Measurements from ENCODE around the gene PAX5.
A peak's percentile ranks its signal among the peaks of the same experiment; 100 is the strongest.
"Not testable (repeated sequence)": the region's sequence is repeated elsewhere in the genome, so short reads cannot be mapped to it uniquely, and the experiment has no call there.

PAX5 gene

DNA sequence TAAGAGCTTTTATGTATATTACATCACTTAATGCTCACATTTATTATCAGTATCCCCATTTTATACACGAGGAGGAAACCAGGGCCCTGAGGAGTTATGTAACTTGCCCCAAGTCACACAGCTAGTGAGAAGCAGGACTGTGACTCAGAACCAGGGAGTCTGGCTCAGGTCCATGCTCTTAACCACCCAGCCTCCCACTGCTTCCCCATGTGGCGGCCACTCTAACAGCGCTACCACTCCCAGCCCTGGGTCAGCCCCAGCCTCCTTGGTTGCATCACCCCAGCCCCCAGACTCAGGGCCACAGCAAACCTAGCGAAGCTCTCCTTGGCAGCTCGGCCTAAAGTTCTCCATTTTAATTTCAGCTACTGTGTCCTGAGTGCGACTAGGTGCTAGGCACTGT lies 159.1 kb downstream of the PAX5 start:
- no peak for DNase-seq

DNA sequence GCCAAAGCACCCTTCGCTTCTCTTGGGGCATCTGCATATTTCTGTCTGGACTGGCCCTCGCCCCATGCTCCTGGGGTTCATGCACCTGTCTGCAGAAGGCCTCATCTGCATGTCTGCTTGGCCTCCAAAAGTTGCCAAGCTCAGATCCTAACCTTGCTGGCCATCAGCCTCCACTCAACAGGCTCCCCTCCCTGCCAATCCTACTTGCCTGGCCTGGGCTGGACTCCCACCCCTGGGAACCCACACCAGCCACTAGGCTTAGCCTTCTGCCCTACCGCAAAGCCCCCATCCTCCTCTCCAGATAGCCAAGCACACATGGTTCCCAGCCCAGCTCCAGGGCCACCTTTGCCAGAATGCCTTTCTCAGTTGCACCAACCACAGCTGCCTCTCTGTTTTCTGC lies 159.8 kb downstream of the PAX5 start:
- DNase-seq: no peak

DNA sequence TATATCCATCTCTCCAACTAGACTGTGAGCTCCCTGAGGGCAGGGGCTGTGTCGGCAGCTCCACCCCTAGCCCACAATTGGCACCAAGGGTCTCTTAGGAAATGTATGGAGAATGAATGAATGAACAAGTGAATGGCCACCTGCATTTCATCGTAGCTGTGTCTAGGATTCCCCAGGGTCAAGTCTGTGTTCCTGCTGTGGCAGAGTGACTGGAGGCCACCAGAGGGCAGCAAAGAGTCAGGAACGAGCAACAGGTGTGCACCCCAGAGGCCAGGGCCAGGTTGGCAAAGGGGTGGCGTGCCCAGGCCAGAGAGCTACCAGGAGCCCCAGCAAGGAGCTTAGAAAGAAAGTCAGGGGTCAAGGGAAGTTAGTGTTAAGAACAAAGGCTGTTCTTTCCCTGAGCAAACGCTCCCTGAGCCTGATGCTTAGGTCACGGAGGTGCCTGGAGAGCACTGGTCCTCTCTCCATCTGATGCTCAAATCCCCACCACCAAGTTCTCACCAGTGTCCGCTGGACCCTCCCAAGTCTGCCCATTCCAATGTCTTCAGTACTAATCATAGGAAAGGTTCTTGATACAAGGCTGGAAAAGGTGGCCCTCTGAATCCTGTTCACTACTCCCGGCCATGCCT lies 160.7 kb downstream of the PAX5 start:
- DNase-seq: peak; percentile 63

DNA sequence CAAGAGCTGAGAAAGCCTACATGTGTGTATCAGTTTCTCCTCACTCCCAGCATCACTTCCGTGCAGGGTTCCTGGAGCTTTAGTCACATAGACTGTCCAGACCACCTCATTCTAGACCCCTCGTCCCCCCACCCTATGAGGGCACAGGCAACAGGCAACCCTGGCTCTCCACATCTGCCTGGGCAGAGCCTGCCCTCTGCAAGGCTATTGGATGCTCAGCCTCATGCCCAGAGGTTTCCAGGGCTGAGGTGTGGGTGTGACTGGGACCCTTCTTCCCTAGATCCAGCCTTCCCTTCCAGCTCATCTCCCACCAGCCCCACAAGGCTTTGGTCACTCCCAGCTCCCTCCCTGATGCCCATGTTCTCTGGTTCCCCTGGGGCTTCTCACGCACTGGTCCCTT lies 161.4 kb downstream of the PAX5 start:
- DNase-seq: no peak

DNA sequence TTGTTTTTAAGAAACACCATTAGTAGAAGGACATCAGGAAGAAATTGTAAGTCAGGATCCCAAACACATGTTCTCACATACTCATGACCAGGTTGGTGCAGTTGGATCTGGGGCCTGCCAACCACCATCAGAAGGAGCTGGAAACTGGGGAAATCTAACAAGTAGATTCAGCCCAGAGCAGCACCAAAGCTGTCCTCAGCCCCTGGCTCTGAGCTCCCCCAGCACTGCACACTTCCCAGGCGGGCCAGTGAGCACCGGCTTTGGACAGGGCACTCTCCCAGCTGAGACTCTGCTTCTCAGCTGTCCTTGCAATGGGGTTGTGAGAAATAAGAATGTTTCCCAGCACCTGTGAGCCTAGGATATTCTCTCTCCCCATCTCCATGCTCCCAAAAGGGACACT lies 162.5 kb downstream of the PAX5 start:
- no peak for DNase-seq

DNA sequence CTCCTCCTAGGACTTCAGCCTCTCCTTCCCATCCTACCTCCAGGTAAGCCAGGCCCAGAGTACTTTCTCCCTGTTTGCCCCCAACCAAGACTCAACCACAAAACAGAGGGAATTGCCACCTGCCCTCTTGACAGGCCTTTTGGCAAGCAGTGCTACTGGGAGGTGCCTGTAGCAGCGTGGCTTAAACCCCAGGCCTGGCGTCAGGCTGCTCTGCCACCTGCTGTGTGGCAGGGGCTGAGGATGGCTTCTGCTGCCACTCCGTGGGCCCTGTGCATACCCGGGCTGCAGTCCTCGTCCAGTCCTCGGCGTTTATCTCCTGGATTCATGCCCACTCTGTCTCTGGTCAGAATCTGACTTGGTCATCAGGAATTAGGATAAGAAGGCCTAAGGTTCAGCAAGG lies 163.1 kb downstream of the PAX5 start:
- DNase-seq: no peak

DNA sequence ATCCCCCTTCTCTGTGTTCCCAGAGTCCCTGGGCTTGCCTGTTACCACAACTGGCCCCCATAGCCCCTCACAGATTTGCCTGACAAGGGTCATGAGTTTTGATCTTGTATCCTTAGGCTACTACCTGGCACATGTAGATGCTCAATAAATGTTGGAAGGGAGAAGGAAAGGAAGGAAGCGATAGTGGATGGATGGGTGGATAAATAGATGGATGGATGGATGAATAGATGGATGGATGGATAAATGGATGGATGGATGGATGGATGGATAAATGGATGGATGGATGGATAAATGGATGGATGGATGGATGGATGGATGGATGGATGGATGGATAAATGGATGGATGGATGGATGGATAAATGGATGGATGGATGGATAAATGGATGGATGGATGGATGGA lies 164.5 kb downstream of the PAX5 start:
- not testable (repeated sequence) for DNase-seq

DNA sequence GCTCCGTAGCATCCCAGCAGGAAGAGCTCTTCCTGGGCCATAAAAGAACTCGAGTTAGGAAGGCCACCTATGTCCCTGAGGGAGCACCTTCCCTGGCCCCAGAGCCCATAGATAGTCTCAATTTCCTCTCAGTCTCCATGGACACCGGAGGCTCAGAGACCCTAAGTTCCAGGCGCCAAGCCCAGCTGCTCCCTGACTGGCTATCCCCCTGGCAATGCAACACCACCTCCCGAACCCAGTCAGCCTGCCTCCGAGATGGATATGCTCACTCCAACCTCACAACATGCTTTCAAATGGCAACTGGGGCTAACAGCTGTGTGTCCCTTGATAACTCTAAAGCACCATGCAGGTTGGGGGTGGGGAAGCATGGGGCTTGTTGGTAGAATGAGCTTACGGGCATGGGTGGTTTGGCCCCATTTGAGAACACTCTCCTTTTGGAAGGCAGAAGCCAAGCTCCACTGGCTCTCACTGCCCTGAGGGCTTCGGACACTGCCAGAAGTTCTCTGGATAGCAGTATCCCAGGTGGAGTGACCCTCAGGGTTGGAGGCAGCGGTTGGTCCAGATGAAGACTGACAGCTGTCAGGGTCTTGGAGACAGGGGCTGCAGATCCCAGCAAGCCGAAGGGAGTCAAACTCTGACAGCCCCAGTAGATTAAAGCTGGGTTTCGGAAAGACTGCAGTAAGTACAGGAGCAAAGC lies 165.3 kb downstream of the PAX5 start:
- DNase-seq: no peak

DNA sequence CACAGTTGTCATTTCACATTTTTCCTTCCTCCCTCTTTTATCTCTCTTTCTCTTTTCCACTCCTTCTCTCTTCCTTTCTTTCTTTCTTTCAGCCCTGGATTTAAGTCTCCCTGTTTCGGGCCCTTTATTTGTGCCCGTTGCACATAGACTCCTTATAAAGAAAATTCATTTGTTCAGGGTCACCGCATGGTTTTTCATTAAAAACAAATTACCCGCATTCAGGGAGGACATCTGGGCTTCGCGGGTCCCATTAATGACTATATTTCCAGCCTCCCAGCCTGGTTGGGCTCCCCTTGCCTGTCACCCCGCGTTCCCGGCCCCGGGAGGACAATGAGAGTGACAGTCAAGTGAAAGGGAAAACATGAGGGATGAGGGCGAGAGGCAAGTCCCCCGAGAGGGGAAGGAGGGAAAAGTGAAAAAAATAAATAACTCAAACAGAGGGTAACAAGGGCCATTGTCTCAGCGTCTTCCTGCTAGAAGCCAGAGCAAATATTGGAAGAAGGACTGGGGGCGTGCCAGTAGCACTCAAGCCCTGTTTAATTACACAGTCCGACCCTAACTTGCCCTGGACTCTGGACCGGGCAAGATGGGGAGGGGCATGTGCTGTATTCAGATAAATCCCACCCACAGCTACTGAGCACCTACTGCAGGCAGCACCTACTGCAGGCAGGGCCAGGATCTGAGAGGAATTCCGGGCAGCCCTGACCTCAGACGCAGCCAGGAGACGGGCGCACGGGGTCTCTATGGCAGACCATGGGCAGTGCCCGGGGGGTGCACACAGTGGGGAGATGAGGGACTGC lies 166.2 kb downstream of the PAX5 start:
- DNase-seq: no peak

DNA sequence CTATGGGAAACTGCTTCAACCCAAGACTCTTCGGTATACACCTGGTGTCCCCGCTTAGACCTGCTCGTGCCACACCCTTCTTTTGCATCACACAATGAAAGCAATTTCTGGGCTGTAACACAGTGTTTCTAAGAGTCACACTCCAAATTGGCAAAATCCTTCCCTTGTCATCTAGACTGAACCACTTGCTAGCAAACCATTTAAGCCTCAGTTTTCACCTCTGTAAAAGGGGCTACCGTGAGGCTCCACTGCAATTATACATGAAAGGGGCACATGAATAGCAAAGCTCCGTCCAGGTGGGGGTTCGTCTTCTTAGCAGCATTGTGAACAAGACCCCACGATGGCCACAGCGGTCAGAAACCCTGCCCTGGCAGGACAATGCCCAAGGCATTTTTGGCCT lies 166.8 kb downstream of the PAX5 start:
- DNase-seq: no peak

DNA sequence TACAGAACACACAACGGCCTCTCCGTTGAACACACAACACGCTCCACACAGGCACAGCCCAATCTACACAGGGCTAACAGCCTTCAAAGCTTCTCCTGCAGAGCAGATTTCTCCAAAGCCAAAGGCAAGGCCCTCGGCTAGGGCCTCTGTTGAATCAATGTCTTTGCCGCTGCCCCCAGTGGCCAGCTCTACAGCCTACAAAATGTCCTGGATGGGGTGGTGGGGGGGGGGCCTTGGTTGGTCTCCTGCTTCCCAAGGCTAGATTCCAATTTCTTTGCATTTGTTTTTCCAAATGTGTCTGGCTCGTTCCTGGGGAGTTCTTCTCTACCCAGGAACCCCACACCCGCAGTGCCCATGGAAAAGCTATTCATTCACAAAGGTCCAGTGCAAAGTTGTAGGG lies 167.2 kb downstream of the PAX5 start:
- no peak for DNase-seq

DNA sequence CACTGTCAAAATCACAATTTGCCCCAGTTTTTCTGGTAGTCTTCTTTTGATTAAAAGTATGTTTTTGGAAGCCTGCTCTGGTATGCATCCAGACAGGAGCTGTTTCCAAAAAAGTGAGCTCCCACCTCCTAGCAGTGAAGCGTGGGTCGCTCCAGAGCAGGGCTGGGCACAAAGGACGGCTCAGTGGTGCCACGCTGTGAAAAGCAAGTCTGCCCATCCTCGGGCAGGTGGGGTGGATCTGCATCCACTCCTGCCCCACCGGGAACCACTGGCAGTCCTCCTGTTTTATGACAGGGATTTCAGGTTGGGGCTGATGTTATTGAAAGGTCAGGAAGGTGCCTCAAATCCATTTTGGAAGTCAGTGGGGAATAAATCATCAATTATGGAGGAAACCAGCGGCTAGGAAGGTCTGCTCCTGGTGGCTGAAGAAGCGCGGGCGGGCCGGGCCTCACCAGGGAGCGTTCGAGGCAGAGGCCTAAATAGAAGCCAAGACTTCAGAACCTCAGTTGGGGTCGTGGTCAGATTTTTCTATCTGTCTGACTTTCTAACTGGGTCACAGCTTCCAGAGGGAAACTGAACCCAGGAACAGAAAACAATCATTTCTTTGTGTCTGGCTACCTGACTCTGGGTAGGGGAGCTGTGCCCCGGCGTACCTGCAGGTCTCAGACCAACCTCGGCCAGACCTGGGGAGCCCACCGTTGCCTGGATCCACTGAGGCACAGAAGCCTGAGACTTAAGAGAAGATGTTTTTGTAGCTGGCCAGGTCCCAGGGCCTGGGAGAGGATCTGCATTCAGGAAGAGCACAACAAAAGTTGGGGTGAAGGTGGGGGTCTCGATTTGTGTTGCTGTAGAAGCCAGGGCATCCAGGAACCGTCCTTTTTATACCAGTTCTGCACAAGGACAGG lies 168.1 kb downstream of the PAX5 start:
- DNase-seq: no peak

DNA sequence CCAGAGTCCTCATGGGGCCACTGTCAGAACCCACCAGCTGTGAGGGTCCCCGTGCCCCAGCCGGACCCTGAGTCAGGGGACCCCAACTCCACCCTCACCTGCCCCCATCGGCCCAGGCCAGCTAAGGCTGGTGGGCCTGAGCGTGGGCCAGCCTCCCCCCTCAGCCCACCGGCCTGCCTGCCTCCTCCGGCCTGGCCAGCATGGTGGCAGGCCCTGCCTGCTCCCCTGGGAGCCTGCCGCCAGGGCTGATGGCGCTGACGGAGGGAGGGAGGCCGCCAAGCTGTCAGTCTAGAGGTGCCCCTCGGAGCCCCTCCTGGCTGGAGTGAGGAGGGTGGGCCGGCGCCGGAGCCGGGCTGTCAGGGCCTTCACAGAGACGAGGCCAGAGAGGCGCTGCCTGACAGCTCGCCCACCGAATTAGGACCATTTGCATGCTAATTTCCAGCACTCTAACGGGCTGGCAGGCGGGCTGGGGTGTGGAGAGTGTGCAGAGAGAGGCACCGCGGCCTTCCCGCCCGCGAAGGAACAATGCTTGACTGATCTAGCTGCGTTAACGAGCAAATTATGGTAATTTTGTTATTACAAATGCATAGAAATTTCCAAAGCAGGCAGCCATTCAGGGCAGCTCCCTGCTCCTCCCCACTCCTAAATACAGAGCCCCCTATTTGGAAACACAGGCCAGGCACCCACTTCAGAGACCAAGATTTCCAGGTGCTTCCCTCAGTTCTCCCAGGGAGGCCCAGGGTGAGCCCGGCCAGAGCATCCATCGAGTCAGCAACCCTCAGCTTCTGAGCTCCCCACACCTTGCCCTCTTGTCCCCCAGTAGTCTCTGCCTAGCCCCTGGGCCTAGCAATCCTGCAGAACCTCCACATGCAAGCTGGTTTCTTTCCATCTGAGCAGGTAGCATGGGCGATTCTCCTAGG lies 169.3 kb downstream of the PAX5 start:
- no peak for DNase-seq

DNA sequence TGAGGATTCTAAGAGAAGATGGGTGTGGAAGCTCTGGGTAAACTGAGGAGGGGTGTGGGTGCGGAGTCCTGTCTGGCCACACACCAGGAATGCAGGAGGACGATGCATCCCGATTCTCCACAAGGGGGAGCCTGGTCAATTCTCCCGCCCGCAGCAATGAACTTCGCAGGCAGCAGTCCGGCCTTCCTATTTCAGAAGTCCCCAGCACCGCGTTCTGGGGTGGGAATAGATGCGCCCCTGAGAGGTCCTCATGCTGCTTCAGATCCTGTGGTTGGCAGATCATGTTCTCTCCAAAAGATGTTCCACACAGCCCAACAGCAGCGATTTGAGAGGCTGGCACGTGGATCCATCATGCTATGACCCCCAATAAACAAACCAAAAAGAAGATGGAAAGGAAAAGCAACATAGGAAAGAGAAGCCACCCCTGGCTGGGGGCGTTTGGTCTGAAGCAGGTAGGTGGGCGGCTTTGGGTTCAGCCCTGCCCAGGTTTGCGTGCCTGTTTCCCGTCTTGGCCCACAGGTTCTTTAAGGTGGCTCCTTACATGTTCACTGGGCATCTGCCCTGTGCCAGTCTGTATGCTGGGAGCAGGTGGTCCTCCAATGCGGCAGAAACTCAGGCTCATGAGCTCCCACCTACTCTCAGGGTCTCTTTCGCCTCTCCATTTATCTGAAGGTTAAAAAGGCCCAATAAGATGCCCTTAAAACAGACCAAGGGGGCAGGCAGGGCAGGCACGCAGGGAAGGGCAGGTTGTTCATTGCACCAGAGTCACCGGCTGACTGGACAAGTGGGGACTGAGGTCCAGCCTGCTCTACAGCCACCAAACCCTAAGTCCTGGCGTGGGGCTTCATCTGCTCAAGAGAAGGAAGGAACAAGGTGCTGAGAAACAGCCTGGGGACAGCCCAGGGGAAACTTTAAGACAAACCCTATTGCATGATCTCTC lies 171.6 kb downstream of the PAX5 start:
- peak; percentile 56 for DNase-seq

DNA sequence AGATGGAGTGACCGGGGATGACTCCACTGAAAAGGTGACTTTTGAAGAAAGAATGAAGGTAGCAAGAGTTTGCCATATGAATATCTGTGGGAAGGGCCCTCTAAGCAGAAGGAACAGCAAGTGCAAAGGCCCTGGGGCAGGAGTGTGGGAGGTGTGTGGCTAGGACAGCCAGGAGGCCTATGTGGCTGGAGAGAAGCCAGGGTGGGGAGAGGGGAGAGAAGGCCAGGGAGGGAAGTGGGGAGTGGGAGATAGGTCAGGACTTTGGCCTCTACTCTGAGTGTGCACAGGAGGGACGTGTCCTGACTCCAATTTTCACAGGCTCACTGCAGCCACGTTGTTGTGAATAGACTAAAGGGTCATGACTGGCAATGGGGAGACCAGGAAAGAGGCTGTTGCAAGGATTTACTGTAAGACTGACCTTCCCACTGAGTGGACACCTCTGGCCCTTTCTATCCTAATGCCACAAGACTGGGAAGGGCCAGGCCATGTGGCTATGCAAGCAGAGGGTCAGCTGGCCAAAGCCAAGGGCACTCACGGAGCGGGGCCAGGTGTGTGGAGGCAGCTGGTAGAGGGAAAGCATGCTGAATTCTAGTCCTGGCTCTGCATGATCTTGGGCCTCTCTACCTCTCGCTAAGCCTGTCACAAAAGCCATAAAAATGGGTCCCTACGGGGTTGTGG lies 172.4 kb downstream of the PAX5 start:
- no peak for DNase-seq

DNA sequence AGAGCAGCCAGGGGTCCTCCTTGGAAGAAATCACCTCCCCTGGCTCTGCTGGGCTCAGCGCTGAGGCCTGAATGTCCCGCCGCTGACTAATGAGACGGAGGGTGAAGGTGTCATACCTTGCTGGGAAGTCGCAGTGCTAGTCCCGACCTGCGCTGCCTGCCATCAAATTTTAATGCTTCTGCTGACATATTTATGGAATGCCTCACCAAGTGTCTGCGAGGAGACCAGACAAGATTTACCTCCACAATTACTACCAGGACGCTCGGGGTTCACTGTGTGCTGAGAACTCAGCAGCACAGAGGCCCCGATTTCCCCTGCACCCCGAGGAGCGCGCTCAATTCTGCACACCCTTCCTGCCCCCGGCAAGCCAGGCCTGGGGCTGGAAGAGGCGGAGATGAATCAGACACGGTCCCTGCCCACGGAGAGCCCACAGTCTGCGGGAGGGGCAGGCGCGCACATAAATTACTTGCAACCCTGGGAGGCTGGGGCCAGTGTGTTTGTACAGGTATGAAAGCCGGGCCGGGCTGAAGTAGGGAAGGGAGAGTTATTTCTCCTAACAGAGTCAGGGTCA lies 175.2 kb downstream of the PAX5 start:
- no peak for DNase-seq

DNA sequence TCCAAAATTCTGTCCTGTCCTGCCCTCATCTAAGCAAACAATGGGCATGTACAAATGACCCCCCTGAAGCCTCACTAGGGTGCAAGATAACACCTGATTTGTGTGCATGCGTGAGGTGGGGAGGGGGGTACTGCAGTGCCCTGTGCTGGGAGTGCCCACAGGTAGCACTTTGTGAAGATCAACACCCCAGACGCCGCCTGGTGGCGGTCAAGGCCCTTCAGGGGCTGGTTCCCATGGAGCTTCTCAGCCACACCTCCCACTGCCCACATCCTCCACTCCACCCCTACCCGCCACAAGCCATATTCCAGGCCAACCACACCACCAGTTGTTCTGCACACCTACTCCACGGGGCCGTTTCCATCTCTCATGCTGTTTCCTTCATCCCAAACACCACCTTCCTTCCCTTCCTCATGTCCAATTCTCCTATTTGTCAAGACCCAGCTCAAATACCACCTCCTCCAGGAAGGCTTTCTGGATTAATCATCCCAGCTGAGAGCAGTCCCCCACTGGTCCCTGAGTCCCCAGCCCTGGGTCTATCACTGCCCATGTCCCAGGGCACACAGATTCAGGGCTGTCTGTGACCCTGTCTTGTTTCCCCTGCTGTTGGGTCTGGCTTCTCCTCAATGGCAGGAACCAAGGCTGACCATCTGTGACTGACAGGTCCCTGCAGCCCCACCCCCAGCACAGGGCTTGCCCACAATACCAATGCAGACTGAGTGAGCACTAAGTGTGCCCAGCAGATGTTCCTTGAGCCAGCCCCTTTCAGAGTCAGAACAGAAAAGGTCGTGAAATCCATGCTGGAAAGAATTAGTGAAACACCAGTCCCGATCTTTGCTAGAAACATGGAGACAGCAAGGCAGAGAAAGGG lies 178.4 kb downstream of the PAX5 start:
- DNase-seq: no peak

DNA sequence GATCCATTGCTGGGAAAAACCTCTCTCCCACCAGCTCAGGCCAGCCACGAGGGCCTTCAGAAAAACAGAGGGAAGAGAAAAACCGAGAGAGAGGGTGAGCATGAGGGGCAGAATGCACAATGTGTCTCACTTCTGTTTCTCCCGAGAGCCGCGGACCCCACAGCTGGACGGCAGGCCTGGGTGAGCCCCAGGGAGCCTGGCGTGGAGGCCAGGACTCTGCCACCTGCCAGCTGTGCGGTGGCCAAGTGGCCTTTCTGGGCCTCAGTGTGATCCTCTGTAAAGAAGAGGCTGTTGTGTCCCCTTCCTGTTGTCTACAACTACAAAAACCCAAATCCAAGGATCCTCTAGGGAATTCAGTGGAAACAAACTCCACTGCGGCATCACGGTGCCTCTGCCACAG lies 179.3 kb downstream of the PAX5 start:
- no peak for DNase-seq

DNA sequence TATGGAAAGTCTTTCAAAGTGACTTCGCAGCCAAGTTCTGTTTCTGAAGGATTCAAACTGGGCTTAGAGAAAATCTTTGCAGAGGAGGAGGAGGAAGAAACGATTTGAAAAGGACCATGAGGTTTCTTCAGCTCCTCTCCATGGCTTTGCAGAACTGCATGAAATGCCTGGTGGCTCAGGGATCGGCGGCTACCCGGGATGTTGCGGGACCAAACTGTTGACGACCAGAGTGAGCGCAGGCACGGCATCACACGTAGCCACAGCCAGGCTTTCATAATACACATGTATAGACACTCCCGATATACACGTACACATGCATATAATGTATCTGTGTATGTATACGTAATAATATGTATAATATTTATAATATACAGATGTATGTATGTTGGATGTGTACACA lies 180.0 kb downstream of the PAX5 start:
- no peak for DNase-seq
